NCI-H2196 (cell line): ENCODE data around the gene KLK1.
"Not testable (repeated sequence)": the region's sequence is repeated elsewhere in the genome, so short reads cannot be mapped to it uniquely, and the experiment has no call there.

ENCODE experiments used
- DNase-seq: peaks from one replicate; lab custom pipeline; 2025; ENCODE audit not compliant: unreplicated experiment; lab: John Stamatoyannopoulos, UW

KLK1 gene

GRCh38 chr19:50794074-50794875 lies 29.3 kb downstream of the KLK1 start:
- DNase-seq, result no peak

- no peak for DNase-seq
Measured at GRCh38 chr19:50793558-50794065, 30.0 kb downstream of the KLK1 start.

- DNase-seq, result no peak
Measured at GRCh38 chr19:50792272-50793250, 31.0 kb downstream of the KLK1 start.

DNA sequence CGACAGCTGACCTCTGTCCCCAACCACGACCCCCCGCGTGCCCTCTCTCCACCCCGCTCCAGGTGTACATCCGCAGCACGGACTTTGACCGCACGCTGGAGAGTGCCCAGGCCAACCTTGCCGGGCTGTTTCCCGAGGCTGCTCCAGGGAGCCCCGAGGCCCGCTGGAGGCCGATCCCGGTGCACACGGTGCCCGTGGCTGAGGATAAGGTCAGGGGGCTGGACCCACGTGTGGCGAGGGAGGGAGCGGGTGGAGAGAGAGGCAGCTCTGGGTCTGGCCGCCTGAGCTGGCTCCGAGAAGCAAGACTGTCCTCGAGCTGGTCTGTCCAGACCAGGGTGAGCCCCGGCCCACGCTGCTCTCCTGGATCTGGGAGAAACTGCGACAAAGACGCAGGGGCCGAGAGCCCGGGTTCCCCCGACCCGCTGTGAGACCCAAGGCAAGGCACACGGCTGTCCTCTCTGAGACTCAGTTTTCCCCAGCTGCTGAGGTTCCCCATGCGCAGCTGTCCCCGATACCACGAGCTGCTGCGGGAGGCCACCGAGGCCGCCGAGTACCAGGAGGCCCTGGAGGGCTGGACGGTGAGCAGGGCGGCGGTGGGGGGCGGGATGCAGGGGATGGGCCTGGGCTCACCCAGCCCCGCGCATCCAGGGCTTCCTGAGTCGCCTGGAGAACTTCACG lies 31.9 kb downstream of the KLK1 start:
- DNase-seq, result no peak

DNA sequence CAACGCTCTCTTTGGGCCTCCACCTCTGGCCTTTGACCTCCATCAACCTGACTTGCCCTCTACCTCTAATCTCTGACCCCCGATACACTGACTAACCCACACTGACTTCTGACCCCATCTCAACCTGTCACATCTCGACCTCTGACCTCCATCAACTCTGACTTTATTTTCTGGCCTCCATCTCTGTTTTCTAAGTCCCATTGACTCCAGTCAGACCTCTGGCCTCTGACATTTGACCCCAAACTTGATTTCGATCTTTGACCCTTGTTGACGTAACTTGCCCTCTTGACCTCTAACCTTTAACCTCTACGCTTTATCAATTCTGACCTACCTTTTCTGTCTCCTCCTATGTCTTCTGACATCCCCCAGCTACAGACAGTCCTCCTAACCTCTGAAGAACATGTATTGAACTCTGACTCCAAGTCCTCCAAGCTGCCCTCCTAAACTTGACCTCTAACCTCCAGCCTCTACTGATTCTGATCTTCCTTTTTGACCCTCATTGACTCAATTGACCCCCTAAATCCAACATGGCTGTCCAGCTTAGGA lies 32.6 kb downstream of the KLK1 start:
- no peak for DNase-seq

DNA sequence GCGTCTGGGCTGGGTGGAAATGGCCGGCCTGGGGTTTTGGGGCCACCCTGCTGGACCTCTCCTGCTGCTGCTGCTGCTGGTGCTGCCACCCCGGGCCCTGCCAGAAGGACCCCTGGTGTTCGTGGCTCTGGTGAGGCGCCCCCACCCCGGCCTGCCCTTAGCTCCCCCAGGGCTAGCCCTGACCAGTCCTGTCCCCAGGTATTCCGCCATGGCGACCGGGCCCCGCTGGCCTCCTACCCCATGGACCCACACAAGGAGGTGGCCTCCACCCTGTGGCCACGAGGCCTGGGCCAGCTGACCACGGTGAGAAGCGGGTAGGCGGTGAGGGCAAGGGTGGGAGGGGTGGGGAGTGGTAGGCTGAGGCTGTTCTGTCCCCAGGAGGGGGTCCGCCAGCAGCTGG lies 33.2 kb downstream of the KLK1 start, which contains the start of gene ACP4:
Gene ACP4, plus strand, starts transcription at position 20 of the 400 bp plus-strand sequence. Its CDS starts 0 bp downstream, at position 20.
- no peak for DNase-seq

- DNase-seq, result no peak
Measured at GRCh38 chr19:50785329-50785728, 38.3 kb downstream of the KLK1 start.

- DNase-seq, result no peak
Measured at GRCh38 chr19:50784710-50785109, 38.9 kb downstream of the KLK1 start.

- DNase-seq, result not testable (repeated sequence)
Measured at GRCh38 chr19:50783848-50784152, 39.8 kb downstream of the KLK1 start.

- DNase-seq, result no peak
Measured at GRCh38 chr19:50780753-50781435, 42.7 kb downstream of the KLK1 start.

GRCh38 chr19:50779504-50780457 lies 43.8 kb downstream of the KLK1 start:
- no peak for DNase-seq

DNA sequence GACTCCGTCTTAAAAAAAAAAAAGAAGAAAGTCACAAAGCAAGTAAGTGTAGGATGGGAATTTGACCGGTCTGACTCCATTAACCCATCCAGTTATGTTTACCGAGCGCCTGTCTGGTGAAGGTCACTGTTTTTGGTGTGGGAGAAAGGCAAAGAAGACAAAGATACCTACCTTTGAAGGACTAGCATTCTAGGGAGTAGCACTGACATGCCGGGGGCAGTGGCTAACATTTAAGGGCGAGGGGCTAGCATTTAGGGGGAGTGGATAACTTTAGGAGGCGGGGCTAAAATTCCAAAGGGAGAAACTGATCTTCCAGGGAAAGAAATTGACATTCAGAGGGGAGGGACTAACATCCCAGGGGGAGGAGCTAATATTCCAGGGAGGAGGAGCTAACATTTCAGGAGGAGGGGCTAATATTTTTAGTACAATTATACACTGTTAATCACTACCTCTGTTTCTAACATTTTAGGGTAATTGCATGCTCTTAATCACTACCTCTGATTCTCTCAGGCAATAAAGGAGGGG lies 44.6 kb downstream of the KLK1 start:
- DNase-seq, result no peak

DNA sequence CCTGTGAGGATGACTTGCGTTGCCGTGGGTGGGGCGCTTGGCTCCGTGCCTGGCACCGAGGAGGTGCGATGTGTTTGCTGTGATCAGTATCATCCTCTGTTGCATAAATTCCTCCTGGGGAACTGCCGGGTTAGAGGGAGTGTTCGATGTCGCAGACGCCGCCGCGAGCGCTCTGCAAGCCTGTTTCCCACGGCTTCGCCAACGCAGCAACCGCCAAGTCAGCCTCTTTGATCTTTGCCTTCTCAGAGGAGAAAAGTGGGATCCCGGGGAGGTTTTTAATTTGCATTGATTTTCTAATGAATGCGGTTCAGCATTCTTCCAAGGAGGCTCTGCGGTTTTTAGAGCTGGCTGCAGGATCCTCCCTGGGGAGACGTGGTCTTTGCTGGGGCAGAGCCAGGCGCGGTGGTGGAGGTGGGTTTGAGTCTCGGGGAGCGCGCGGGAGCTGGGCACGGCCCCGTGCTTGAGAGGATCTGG lies 45.7 kb downstream of the KLK1 start:
- no peak for DNase-seq

- no peak for DNase-seq
Measured at GRCh38 chr19:50777261-50777660, 46.3 kb downstream of the KLK1 start.

DNA sequence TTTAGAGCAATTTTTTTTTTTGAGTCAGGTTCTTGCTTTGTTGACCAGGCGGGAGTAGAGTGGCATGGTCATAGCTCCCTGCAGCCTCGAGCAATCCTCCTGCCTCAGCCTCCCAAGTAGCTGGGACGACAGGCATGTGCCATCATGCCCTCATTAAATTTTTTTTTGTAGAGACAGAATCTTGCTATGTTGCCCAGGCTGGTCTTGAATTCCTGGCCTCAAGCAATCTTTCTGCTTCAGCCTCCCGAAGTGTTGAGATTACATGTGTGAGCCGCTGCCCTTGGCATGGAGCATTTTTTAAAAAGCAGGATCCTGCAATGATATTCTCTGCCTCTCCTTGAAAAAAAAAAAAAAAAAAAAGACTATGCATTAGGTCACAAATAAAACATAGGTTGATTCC lies 47.5 kb downstream of the KLK1 start:
- DNase-seq, result no peak

- DNase-seq, result not testable (repeated sequence)
Measured at GRCh38 chr19:50773454-50773853, 50.1 kb downstream of the KLK1 start.

- not testable (repeated sequence) for DNase-seq
Measured at GRCh38 chr19:50772912-50773311, 50.7 kb downstream of the KLK1 start.

DNA sequence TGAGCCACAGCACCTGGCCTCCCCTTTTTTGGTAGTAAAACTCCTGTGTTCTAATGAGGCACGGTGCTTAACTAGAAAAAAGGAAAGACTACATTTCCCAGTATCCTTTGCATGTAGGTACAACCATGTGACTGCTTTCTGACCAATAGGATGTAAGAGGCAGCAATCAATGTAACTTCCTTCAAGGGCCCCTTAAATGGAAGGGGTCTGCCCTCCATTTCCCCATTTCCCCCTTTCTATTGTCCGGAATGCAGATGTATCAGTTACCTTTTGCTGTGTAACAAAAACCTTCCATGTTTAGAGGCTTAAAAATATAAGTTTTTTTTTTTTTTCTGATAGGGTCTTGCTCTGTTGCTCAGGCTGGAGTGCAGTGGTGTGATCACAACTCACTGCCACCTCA lies 51.1 kb downstream of the KLK1 start:
- DNase-seq, result no peak

- no peak for DNase-seq
Measured at GRCh38 chr19:50770888-50771287, 52.7 kb downstream of the KLK1 start.
